Astrocyte (in vitro differentiated cells and primary cell): ENCODE measurements around the gene SAG. TPM values are rescaled to one million over a fixed set of nuclear protein-coding genes. Genes with fewer than 3 reads are reported as not detected.

Experiments used
- DNase-seq: peaks from one replicate; pipeline ENCODE4 v3.0.0-alpha.2; 2010; ENCODE audit warnings: low read depth
- FAIRE-seq: peaks from 2 replicates; lab custom pipeline; 2011; peaks lifted over from hg19 to GRCh38; lab: Jason Lieb, UNC
- H2AFZ ChIP-seq: 2 replicates; pipeline ENCODE4 v1.6.0; 2012; ENCODE audit warnings: low read depth, low read length, inconsistent platforms
- H3K27ac ChIP-seq: 2 replicates; pipeline ENCODE4 v1.5.1; 2011; ENCODE audit warnings: low read depth, low read length, inconsistent platforms
- H3K27me3 ChIP-seq: 2 replicates; pipeline ENCODE4 v1.6.0; 2011; ENCODE audit warnings: low read length, inconsistent platforms; ENCODE audit not compliant: insufficient read depth
- H3K36me3 ChIP-seq: 2 replicates; pipeline ENCODE4 v1.5.1; 2011; ENCODE audit warnings: low read length, inconsistent platforms; ENCODE audit not compliant: insufficient read depth
- H3K4me1 ChIP-seq: 2 replicates; pipeline ENCODE4 v1.5.1; 2011; ENCODE audit warnings: low read length, inconsistent platforms; ENCODE audit not compliant: insufficient read depth
- H3K4me2 ChIP-seq: 2 replicates; pipeline ENCODE4 v1.6.0; 2012; ENCODE audit warnings: low read length, inconsistent platforms
- H3K4me3 ChIP-seq: 2 replicates; pipeline ENCODE4 v1.5.1; 2011; ENCODE audit warnings: low read depth, mild to moderate bottlenecking, low read length, inconsistent platforms; ENCODE audit not compliant: insufficient read depth
- H3K79me2 ChIP-seq: 2 replicates; pipeline ENCODE4 v1.6.0; 2012; ENCODE audit warnings: mild to moderate bottlenecking, low read length, inconsistent platforms; ENCODE audit not compliant: insufficient read depth
- H3K9ac ChIP-seq: 2 replicates; pipeline ENCODE4 v1.6.0; 2012; ENCODE audit warnings: mild to moderate bottlenecking, low read length, inconsistent platforms
- H3K9me3 ChIP-seq: 2 replicates; pipeline ENCODE4 v1.5.1; 2012; ENCODE audit warnings: low read depth, mild to moderate bottlenecking, low read length, inconsistent platforms; ENCODE audit not compliant: insufficient read depth
- H4K20me1 ChIP-seq: 2 replicates; pipeline ENCODE4 v1.6.0; 2012; ENCODE audit warnings: low read length, inconsistent platforms; ENCODE audit not compliant: insufficient read depth
- H3K27ac Mint-ChIP-seq: one replicate; pipeline ENCODE4 v1.8.0; 2021; ENCODE audit warnings: mild to moderate bottlenecking, mixed read lengths; ENCODE audit not compliant: unreplicated experiment
- H3K27me3 Mint-ChIP-seq: one replicate; pipeline ENCODE4 v1.8.0; 2021; ENCODE audit warnings: low read depth, mixed read lengths; ENCODE audit not compliant: unreplicated experiment
- H3K36me3 Mint-ChIP-seq: one replicate; pipeline ENCODE4 v1.8.0; 2021; ENCODE audit warnings: low read depth, mixed read lengths; ENCODE audit not compliant: unreplicated experiment
- H3K4me1 Mint-ChIP-seq: one replicate; pipeline ENCODE4 v1.8.0; 2021; ENCODE audit warnings: low read depth, mixed read lengths; ENCODE audit not compliant: unreplicated experiment
- H3K4me3 Mint-ChIP-seq: one replicate; pipeline ENCODE4 v1.8.0; 2021; ENCODE audit warnings: mild to moderate bottlenecking, moderate library complexity, mixed read lengths; ENCODE audit not compliant: unreplicated experiment
- H3K9me3 Mint-ChIP-seq: one replicate; pipeline ENCODE4 v1.8.0; 2021; ENCODE audit warnings: mild to moderate bottlenecking, mixed read lengths; ENCODE audit not compliant: unreplicated experiment
- CTCF ChIP-seq: IDR thresholded peaks from 2 replicates; pipeline ENCODE4 v1.5.1; 2011; ENCODE audit warnings: low read depth, mild to moderate bottlenecking, inconsistent platforms, low read length, moderate library complexity; ENCODE audit not compliant: insufficient read depth
- EZH2 ChIP-seq: IDR thresholded peaks from 2 replicates; pipeline ENCODE4 v1.6.1; 2012; ENCODE audit warnings: mild to moderate bottlenecking, low read length, inconsistent platforms; ENCODE audit not compliant: insufficient read depth
- total RNA-seq: library from RNA; stranded (reverse); gene quantifications from 2 replicates; pipeline ENCODE4 v1.2.1, GENCODE V29; 2021

SAG gene
- total RNA-seq, 1 donor from 2014 or later = not detected

- Mint-ChIP-seq H3K4me1 (no peaks in the 10 kb centered on the region), H3K4me3 (no peak overlapping the region), H3K36me3 (no peaks in the 10 kb centered on the region), H3K9me3 (peaks cover 2% of the 10 kb centered on the region), H3K27me3 (no peaks in the 10 kb centered on the region), H3K27ac (no peak overlapping the region)
- Histone ChIP-seq H3K79me2 (peaks cover 35% of the 10 kb centered on the region), H3K9me3 (no peaks in the 10 kb centered on the region), H3K4me2 (no peak overlapping the region), H3K27me3 (no peaks in the 10 kb centered on the region), H3K4me1 (no peaks in the 10 kb centered on the region), H3K27ac (no peak overlapping the region), H4K20me1 (peaks cover 31% of the 10 kb centered on the region), H2AFZ (no peak overlapping the region), H3K36me3 (peaks cover 5% of the 10 kb centered on the region), H3K4me3 (no peak overlapping the region), H3K9ac (no peak overlapping the region)
- DNase-seq (no peak), FAIRE-seq (no peak)
- no peak for TF ChIP-seq EZH2
- TF ChIP-seq CTCF = no peak
Measured at GRCh38 chr2:233363744-233364235, 56.2 kb downstream of the SAG start.

- no peak overlapping the region for H2AFZ ChIP-seq
- H3K79me2 ChIP-seq = peaks cover 28% of the 10 kb centered on the region
- Mint-ChIP-seq H3K27me3 (no peaks in the 10 kb centered on the region), H3K27ac (no peak overlapping the region), H3K4me3 (no peak overlapping the region), H3K36me3 (no peaks in the 10 kb centered on the region), H3K9me3 (peaks cover 2% of the 10 kb centered on the region), H3K4me1 (peaks cover 2% of the 10 kb centered on the region)
- TF ChIP-seq CTCF (no peak), EZH2 (no peak)
- no peak overlapping the region for H3K4me3 ChIP-seq
- H3K36me3 ChIP-seq = peaks cover 5% of the 10 kb centered on the region
- H3K9me3 ChIP-seq = no peaks in the 10 kb centered on the region
- DNase-seq = no peak
- no peak overlapping the region for H3K9ac ChIP-seq
- no peak overlapping the region for H3K4me2 ChIP-seq
- H3K27ac ChIP-seq = no peak overlapping the region
- H3K4me1 ChIP-seq = no peaks in the 10 kb centered on the region
- no peaks in the 10 kb centered on the region for H3K27me3 ChIP-seq
- no peak for FAIRE-seq
- peaks cover 30% of the 10 kb centered on the region for H4K20me1 ChIP-seq
Measured at GRCh38 chr2:233365861-233366520, 58.4 kb downstream of the SAG start.

- H3K27me3 Mint-ChIP-seq = no peaks in the 10 kb centered on the region
- H3K27ac Mint-ChIP-seq = no peak overlapping the region
- peaks cover 19% of the 10 kb centered on the region for H3K79me2 ChIP-seq
- TF ChIP-seq CTCF (no peak), EZH2 (no peak)
- no peaks in the 10 kb centered on the region for H3K36me3 Mint-ChIP-seq
- FAIRE-seq = no peak
- no peak overlapping the region for H3K4me3 ChIP-seq
- H3K27ac ChIP-seq = no peak overlapping the region
- H3K4me1 ChIP-seq = no peaks in the 10 kb centered on the region
- no peak overlapping the region for H3K9ac ChIP-seq
- peaks cover 30% of the 10 kb centered on the region for H4K20me1 ChIP-seq
- H3K4me1 Mint-ChIP-seq = peaks cover 2% of the 10 kb centered on the region
- DNase-seq = no peak
- H3K27me3 ChIP-seq = no peaks in the 10 kb centered on the region
- no peaks in the 10 kb centered on the region for H3K9me3 ChIP-seq
- peaks cover 2% of the 10 kb centered on the region for H3K9me3 Mint-ChIP-seq
- no peak overlapping the region for H2AFZ ChIP-seq
- H3K4me3 Mint-ChIP-seq = no peak overlapping the region
- no peak overlapping the region for H3K4me2 ChIP-seq
- H3K36me3 ChIP-seq = peaks cover 5% of the 10 kb centered on the region
Measured at GRCh38 chr2:233367586-233367985, 60.0 kb downstream of the SAG start.
